ENCODE measurements around the gene TMEM131L.
"Not testable (repeated sequence)": the region's sequence is repeated elsewhere in the genome, so short reads cannot be mapped to it uniquely, and the experiment has no call there.

TMEM131L gene

GRCh38 chr4:153546280-153546679 lies 80.1 kb downstream of the TMEM131L start:
- DNase-seq (ENCODE audit: low read depth), result no peak

- DNase-seq (ENCODE audit: low read depth), result no peak
Measured at GRCh38 chr4:153547520-153547919, 81.4 kb downstream of the TMEM131L start.

- not testable (repeated sequence) for DNase-seq (ENCODE audit: low read depth)
Measured at GRCh38 chr4:153548907-153549306, 82.7 kb downstream of the TMEM131L start.

- no peak for DNase-seq (ENCODE audit: low read depth)
Measured at GRCh38 chr4:153549405-153549804, 83.2 kb downstream of the TMEM131L start.

- DNase-seq (ENCODE audit: low read depth), result no peak
Measured at GRCh38 chr4:153553155-153553818, 87.1 kb downstream of the TMEM131L start.

- DNase-seq (ENCODE audit: low read depth), result no peak
Measured at GRCh38 chr4:153553819-153554170, 87.6 kb downstream of the TMEM131L start.

GRCh38 chr4:153555730-153556434 lies 89.7 kb downstream of the TMEM131L start:
- DNase-seq (ENCODE audit: low read depth), result peak; percentile 46

- no peak for DNase-seq (ENCODE audit: low read depth)
Measured at GRCh38 chr4:153556435-153556815, 90.3 kb downstream of the TMEM131L start.

GRCh38 chr4:153560908-153561307 lies 94.7 kb downstream of the TMEM131L start:
- DNase-seq (ENCODE audit: low read depth), result no peak

GRCh38 chr4:153564630-153565525 lies 98.7 kb downstream of the TMEM131L start:
- peak; percentile 18 for DNase-seq (ENCODE audit: low read depth)

GRCh38 chr4:153566631-153567150 lies 100.5 kb downstream of the TMEM131L start:
- DNase-seq (ENCODE audit: low read depth), result no peak

GRCh38 chr4:153567660-153568059 lies 101.5 kb downstream of the TMEM131L start:
- DNase-seq (ENCODE audit: low read depth), result not testable (repeated sequence)

- no peak for DNase-seq (ENCODE audit: low read depth)
Measured at GRCh38 chr4:153570228-153570973, 104.2 kb downstream of the TMEM131L start.

- DNase-seq (ENCODE audit: low read depth), result no peak
Measured at GRCh38 chr4:153571006-153571545, 104.9 kb downstream of the TMEM131L start.

GRCh38 chr4:153572609-153573008 lies 106.4 kb downstream of the TMEM131L start:
- no peak for DNase-seq (ENCODE audit: low read depth)

GRCh38 chr4:153573221-153573620 lies 107.1 kb downstream of the TMEM131L start:
- no peak for DNase-seq (ENCODE audit: low read depth)

- peak; percentile 81 for DNase-seq (ENCODE audit: low read depth)
Measured at GRCh38 chr4:153573881-153574802, 108.0 kb downstream of the TMEM131L start.

GRCh38 chr4:153576443-153576774 lies 110.2 kb downstream of the TMEM131L start:
- DNase-seq (ENCODE audit: low read depth), result no peak

GRCh38 chr4:153577053-153577452 lies 110.9 kb downstream of the TMEM131L start:
- no peak for DNase-seq (ENCODE audit: low read depth)

GRCh38 chr4:153579410-153579809 lies 113.2 kb downstream of the TMEM131L start:
- no peak for DNase-seq (ENCODE audit: low read depth)

GRCh38 chr4:153579872-153580271 lies 113.7 kb downstream of the TMEM131L start:
- no peak for DNase-seq (ENCODE audit: low read depth)
